Transverse colon (tissue), 4 donors: ENCODE measurements around the gene RNASE7. TPM values are rescaled to one million over a fixed set of nuclear protein-coding genes. Genes with fewer than 3 reads are reported as not detected.

Experiments used
- DNase-seq: peaks from one replicate; pipeline ENCODE4 v3.0.0-alpha.2; 2019
- H3K27ac ChIP-seq, 4 donors: fragments of 200-600 bp; sonication (generic); 2 replicates each; pipeline ENCODE4 v1.5.1; 2016 to 2018; ENCODE audit warnings: inconsistent platforms in 4 of 4
- H3K27me3 ChIP-seq: fragments of 200-600 bp; sonication (generic); 2 replicates; pipeline ENCODE4 v1.5.1; 2017; ENCODE audit warnings: inconsistent platforms
- H3K36me3 ChIP-seq, 4 donors: fragments of 200-600 bp; sonication (generic); 2 replicates each; pipeline ENCODE4 v1.5.1; 2017 to 2019; ENCODE audit warnings: inconsistent platforms in 4 of 4
- H3K4me1 ChIP-seq, 4 donors: fragments of 200-600 bp; sonication (generic); 2 replicates each; pipeline ENCODE4 v1.5.1; 2017 to 2020; ENCODE audit warnings: inconsistent platforms in 4 of 4
- H3K4me3 ChIP-seq, 4 donors: fragments of 200-600 bp; sonication (generic); 1 replicate in 1 of 4; 2 replicates in 3 of 4; pipeline versions ENCODE4 v1.5.1 to v1.6.1; 2017 to 2019; ENCODE audit warnings: inconsistent platforms in 4 of 4
- H3K9me3 ChIP-seq, 2 donors: fragments of 200-600 bp; sonication (generic); 2 replicates each; pipeline ENCODE4 v1.5.1; 2017 to 2019; ENCODE audit warnings: inconsistent platforms in 2 of 2
- EP300 ChIP-seq: sonication (generic); formaldehyde crosslinking; IDR thresholded peaks from one replicate; pipeline ENCODE4 v1.6.1; 2017; ENCODE audit warnings: antibody characterized with exemption, low read depth
- POLR2A ChIP-seq: fragments of 450-650 bp; IDR thresholded peaks from one replicate; pipeline ENCODE4 v1.6.1; 2016; ENCODE audit warnings: antibody characterized with exemption, mild to moderate bottlenecking, moderate library complexity
- POLR2AphosphoS5 ChIP-seq, 3 donors: sonication (generic); formaldehyde crosslinking; IDR thresholded peaks; one replicate each; pipeline ENCODE4 v1.6.1; 2016; ENCODE audit warnings: antibody characterized with exemption in 3 of 3
- WGBS, 2 donors: methylation state at CpG; one replicate each; pipeline ENCODE4 v1.1.5; 2018; ENCODE audit warnings: low coverage in 1 of 2; 5-methylcytosine and 5-hydroxymethylcytosine counted together
- in situ Hi-C, 4 donors: fragments of 200-750 bp; cut with MboI; loops; one replicate each; pipeline versions ENCODE4 v1.15.0 to v1.15.1; 2017; ENCODE audit warnings: low sequenced_read_pairs in 3 of 4, low pct_ligation_motif_present in 1 of 4, low pct_unique_long_range_greater_than_20kb in 1 of 4
- intact Hi-C: fragments of 100-400 bp; cut with DNase I; formaldehyde crosslinking; loops from one replicate; pipeline ENCODE4 v1.15.1; 2023; ENCODE audit warnings: low total_unique reads
- total RNA-seq, 4 donors: library from RNA; depleted of rRNA; stranded (reverse); fragments of >200 nt; gene quantifications; one replicate each; pipeline ENCODE4 v1.1.0, GENCODE V29; 2016
- TF ChIP-seq, protein P1 (sequence below), 5 experiments: fragments of 200-600 bp in 3 of 5; fragments of 450-650 bp in 2 of 5; sonication (generic) in 3 of 5; IDR thresholded peaks; 1 replicate in 2 of 5; 2 replicates in 3 of 5; pipeline ENCODE4 v1.5.1; 2016 to 2017; ENCODE audit warnings: antibody characterized with exemption in 5 of 5, inconsistent platforms in 3 of 5, mild to moderate bottlenecking in 2 of 5, moderate library complexity in 1 of 5

Gene RNASE7
- total RNA-seq, 4 donors from 2014 or later, result 0.48 TPM; not detected in 3

- Histone ChIP-seq H3K27ac (no peak overlapping the region), H3K4me1 (peaks cover 18 to 21% (median 19%) of the 10 kb centered on the region in 4 donors), H3K9me3 (no peaks in the 10 kb centered on the region), H3K36me3 (no peaks in the 10 kb centered on the region), H3K4me3 (no peak overlapping the region), H3K27me3 (no peaks in the 10 kb centered on the region)
- in situ Hi-C loops, result no loop called here
- no peak for TF ChIP-seq EP300
- TF ChIP-seq POLR2AphosphoS5 (IDR thresholded peaks at IDR 0.05), result no peak
- TF ChIP-seq POLR2A, result no peak
- TF ChIP-seq, protein P1, sequence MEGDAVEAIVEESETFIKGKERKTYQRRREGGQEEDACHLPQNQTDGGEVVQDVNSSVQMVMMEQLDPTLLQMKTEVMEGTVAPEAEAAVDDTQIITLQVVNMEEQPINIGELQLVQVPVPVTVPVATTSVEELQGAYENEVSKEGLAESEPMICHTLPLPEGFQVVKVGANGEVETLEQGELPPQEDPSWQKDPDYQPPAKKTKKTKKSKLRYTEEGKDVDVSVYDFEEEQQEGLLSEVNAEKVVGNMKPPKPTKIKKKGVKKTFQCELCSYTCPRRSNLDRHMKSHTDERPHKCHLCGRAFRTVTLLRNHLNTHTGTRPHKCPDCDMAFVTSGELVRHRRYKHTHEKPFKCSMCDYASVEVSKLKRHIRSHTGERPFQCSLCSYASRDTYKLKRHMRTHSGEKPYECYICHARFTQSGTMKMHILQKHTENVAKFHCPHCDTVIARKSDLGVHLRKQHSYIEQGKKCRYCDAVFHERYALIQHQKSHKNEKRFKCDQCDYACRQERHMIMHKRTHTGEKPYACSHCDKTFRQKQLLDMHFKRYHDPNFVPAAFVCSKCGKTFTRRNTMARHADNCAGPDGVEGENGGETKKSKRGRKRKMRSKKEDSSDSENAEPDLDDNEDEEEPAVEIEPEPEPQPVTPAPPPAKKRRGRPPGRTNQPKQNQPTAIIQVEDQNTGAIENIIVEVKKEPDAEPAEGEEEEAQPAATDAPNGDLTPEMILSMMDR (IDR thresholded peaks at IDR 0.05), result no peak
- intact Hi-C loops, result no loop called here
- no peak for DNase-seq
- WGBS, 2 donors, result 89 to 100% methylated on average over 3 to 7 of the region's 7 CpGs
Observed at GRCh38 chr14:21036751-21037150, 5.4 kb upstream of the RNASE7 start.

- 73% methylated on average over 3 of the region's 3 CpGs; no CpG with 5 or more reads in 1 of the 2 donors for WGBS, 2 donors
- in situ Hi-C loops, result no loop called here
Observed at GRCh38 chr14:21037156-21037555, 5.0 kb upstream of the RNASE7 start.

GRCh38 chr14:21038441-21039422 lies 3.4 kb upstream of the RNASE7 start:
- no peaks in the 10 kb centered on the region for H3K27me3 ChIP-seq
- DNase-seq, result peak; percentile 87
- no peaks in the 10 kb centered on the region for H3K36me3 ChIP-seq
- intact Hi-C loops (no loop called here), in situ Hi-C loops (no loop called here)
- no peaks in the 10 kb centered on the region for H3K9me3 ChIP-seq
- TF ChIP-seq POLR2A, result peak; percentile 34
- TF ChIP-seq POLR2AphosphoS5 (IDR thresholded peaks at IDR 0.05), result peak; percentile 48 to 82 (median 63)
- no peak for TF ChIP-seq EP300
- TF ChIP-seq, protein P1 (IDR thresholded peaks at IDR 0.05), result no peak
- no peak overlapping the region for H3K4me3 ChIP-seq
- H3K27ac ChIP-seq, result peak overlapping the region; percentile 75 to 83 (median 80)
- H3K4me1 ChIP-seq, result peaks cover 28 to 35% (median 29%) of the 10 kb centered on the region in 4 donors
- 27% methylated on average over 3 to 10 of the region's 10 CpGs for WGBS, 2 donors

More at GRCh38 chr14:21037156-21037555, 5.0 kb upstream of the RNASE7 start:
- intact Hi-C loops, result no loop called here
- Histone ChIP-seq H3K36me3 (no peaks in the 10 kb centered on the region), H3K4me3 (no peak overlapping the region), H3K27me3 (no peaks in the 10 kb centered on the region), H3K9me3 (no peaks in the 10 kb centered on the region), H3K27ac (no peak overlapping the region), H3K4me1 (peaks cover 18 to 21% (median 19%) of the 10 kb centered on the region in 4 donors)
- no peak for TF ChIP-seq POLR2AphosphoS5 (IDR thresholded peaks at IDR 0.05)
- TF ChIP-seq, protein P1 (IDR thresholded peaks at IDR 0.05), result no peak
- TF ChIP-seq EP300, result no peak
- no peak for TF ChIP-seq POLR2A
- no peak for DNase-seq

- in situ Hi-C loops, result no loop called here
- H3K9me3 ChIP-seq, result no peaks in the 10 kb centered on the region
- no peak overlapping the region for H3K4me3 ChIP-seq
- H3K27ac ChIP-seq, result peak overlapping the region; percentile 75 to 83 (median 80)
- H3K4me1 ChIP-seq, result peaks cover 28 to 43% (median 31%) of the 10 kb centered on the region in 4 donors
- peak; percentile 45 for DNase-seq
- H3K27me3 ChIP-seq, result no peaks in the 10 kb centered on the region
- no peaks in the 10 kb centered on the region for H3K36me3 ChIP-seq
- no peak for TF ChIP-seq POLR2AphosphoS5 (IDR thresholded peaks at IDR 0.05)
- TF ChIP-seq, protein P1 (IDR thresholded peaks at IDR 0.05), result peak; percentile 59 to 75 (median 63)
- intact Hi-C loops, result loop anchor here (2.0 kb wide), 1 partner anchor 25 kb away; no protein-coding TSS in a partner anchor
- 36 to 46% methylated on average over 8 of the region's 8 CpGs for WGBS, 2 donors
Observed at GRCh38 chr14:21039585-21040369, 2.4 kb upstream of the RNASE7 start.
